ENCODE data around the gene ATF6. TPM values are rescaled to one million over a fixed set of nuclear protein-coding genes. Genes with fewer than 3 reads are reported as not detected.

The ATF6 gene
- total RNA-seq, 1 donor: 28.6 TPM

DNA sequence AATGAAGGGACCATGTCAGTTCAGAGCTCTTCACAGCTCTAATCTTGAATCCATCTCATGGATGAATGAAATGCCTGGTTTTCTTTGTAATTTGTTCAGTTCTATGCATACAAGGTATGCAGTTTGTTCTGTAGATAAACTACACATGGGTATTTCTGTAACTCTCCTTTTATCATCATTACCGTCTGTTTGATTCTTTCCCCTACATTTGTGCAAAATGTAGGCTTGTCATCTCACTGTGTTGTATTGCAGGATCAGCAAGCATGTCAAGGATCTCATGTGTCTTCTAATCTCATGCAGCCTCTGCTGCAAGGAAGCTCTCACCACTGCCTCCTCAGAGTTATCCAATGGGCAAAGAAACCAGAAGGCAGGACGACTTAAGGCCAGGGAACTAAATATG is 178.3 kb downstream of the ATF6 start:
- DNase-seq (ENCODE audit: insufficient read length, low spot score, missing footprints): no peak
- Histone ChIP-seq H3K9me3 (ENCODE audit: low read depth, low read length) (no peaks in the 10 kb centered on the region), H2AFZ (ENCODE audit: low read length) (no peak overlapping the region), H3K36me3 (ENCODE audit: insufficient read depth, low read length) (no peaks in the 10 kb centered on the region), H3K79me2 (ENCODE audit: insufficient read depth, low read length) (no peaks in the 10 kb centered on the region), H3K4me1 (ENCODE audit: insufficient read depth, low read length) (peaks cover 22% of the 10 kb centered on the region), H3K4me2 (ENCODE audit: insufficient read depth, low read length) (no peak overlapping the region), H3K27ac (ENCODE audit: low read depth, low read length) (no peak overlapping the region), H4K20me1 (ENCODE audit: insufficient read depth, low read length) (no peaks in the 10 kb centered on the region), H3K4me3 (ENCODE audit: insufficient read depth, low read length) (no peak overlapping the region), H3K27me3 (ENCODE audit: insufficient read depth, low read length) (no peaks in the 10 kb centered on the region)
- TF ChIP-seq, protein P1, sequence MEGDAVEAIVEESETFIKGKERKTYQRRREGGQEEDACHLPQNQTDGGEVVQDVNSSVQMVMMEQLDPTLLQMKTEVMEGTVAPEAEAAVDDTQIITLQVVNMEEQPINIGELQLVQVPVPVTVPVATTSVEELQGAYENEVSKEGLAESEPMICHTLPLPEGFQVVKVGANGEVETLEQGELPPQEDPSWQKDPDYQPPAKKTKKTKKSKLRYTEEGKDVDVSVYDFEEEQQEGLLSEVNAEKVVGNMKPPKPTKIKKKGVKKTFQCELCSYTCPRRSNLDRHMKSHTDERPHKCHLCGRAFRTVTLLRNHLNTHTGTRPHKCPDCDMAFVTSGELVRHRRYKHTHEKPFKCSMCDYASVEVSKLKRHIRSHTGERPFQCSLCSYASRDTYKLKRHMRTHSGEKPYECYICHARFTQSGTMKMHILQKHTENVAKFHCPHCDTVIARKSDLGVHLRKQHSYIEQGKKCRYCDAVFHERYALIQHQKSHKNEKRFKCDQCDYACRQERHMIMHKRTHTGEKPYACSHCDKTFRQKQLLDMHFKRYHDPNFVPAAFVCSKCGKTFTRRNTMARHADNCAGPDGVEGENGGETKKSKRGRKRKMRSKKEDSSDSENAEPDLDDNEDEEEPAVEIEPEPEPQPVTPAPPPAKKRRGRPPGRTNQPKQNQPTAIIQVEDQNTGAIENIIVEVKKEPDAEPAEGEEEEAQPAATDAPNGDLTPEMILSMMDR (IDR thresholded peaks at IDR 0.05; ENCODE audit: extremely low read depth, low read depth, low read length): no peak

DNA sequence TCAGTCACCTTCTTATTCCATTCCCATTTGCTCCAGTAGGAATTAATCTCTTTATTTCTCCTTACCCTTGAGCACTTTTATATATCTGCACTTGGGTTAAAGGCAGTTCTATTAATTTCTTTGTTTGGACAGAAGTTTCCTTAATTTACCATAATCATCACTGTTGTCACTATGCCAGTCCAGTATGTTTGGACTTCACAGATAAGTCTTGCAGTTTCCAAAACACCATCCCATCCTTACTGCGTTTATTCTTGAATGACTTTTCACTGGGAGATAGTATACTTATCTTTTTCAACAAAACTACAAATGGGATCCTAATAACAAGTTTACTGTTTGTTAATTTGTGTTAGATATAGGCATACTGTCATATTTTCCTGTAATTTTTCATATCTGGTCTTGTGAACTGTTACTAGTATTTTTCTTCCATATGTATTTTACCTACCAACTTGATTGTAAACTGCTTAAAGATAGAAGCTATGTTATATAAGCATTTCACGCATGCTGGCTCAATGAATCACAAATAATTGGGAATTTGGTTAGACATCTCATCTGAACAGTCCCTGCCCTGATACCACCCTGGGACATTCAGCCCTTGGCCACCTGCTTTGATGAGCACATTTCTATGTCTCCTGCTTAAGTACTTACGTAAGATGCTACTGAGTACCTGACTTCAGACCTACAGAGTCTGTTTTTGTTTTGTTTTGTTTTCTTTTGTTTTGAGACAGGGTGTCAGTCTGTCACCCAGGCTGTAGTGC is 179.4 kb downstream of the ATF6 start:
- H3K9me3 ChIP-seq (ENCODE audit: low read depth, low read length): no peaks in the 10 kb centered on the region
- no peak overlapping the region for H2AFZ ChIP-seq (ENCODE audit: low read length)
- peaks cover 22% of the 10 kb centered on the region for H3K4me1 ChIP-seq (ENCODE audit: insufficient read depth, low read length)
- H3K4me2 ChIP-seq (ENCODE audit: insufficient read depth, low read length): peak overlapping the region; percentile 14
- H4K20me1 ChIP-seq (ENCODE audit: insufficient read depth, low read length): no peaks in the 10 kb centered on the region
- no peaks in the 10 kb centered on the region for H3K36me3 ChIP-seq (ENCODE audit: insufficient read depth, low read length)
- H3K27me3 ChIP-seq (ENCODE audit: insufficient read depth, low read length): no peaks in the 10 kb centered on the region
- TF ChIP-seq, protein P1 (IDR thresholded peaks at IDR 0.05; ENCODE audit: extremely low read depth, low read depth, low read length): no peak
- DNase-seq (ENCODE audit: insufficient read length, low spot score, missing footprints): no peak
- peak overlapping the region; percentile 85 for H3K27ac ChIP-seq (ENCODE audit: low read depth, low read length)
- no peaks in the 10 kb centered on the region for H3K79me2 ChIP-seq (ENCODE audit: insufficient read depth, low read length)
- H3K4me3 ChIP-seq (ENCODE audit: insufficient read depth, low read length): no peak overlapping the region

DNA sequence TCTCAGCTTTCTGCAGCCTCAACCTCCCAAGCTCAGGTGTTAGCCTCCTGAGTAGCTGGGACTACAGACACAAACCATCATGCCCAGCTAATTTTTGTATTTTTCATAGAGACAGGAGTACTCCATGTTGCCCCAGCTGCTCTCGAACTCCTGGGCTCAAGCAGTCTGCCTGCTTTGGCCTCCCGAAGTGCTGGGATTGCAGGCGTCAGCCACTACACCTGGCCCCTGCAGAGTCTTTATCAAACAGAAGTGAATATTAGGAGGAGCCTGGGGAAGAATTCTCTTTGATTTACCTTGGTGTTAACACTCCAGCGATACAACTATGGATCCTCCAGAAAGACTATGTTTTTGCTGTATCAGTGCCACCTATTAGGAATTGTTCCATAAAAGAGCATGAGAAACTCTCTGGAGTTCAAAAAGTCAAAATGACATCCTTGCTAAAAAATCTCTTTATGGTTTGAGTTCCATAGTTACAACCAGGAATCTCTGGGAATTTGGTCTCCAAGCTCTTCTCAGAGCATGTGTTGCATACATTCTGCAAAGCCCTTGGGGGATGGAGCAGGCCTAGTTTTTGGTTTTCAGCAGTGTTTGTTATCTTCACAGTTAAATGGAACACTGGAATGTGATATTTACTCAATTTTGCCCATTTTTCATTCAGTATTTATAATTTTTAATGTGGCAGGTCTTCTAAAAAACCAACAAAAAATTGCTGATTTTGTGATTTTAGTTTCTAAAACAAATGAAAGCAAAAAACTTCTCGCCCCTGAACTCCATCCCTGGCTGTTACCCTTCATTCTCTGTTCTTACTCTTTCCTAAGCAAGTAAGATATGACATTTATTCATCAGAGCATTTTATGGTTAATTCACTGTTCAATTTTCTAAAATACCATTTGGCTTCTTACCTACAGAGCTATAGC is 180.2 kb downstream of the ATF6 start:
- H3K4me3 ChIP-seq (ENCODE audit: insufficient read depth, low read length): no peak overlapping the region
- H3K36me3 ChIP-seq (ENCODE audit: insufficient read depth, low read length): no peaks in the 10 kb centered on the region
- H3K9me3 ChIP-seq (ENCODE audit: low read depth, low read length): no peaks in the 10 kb centered on the region
- TF ChIP-seq, protein P1 (IDR thresholded peaks at IDR 0.05; ENCODE audit: extremely low read depth, low read depth, low read length): no peak
- H3K27me3 ChIP-seq (ENCODE audit: insufficient read depth, low read length): no peaks in the 10 kb centered on the region
- peaks cover 18% of the 10 kb centered on the region for H3K4me1 ChIP-seq (ENCODE audit: insufficient read depth, low read length)
- peak overlapping the region; percentile 85 for H3K27ac ChIP-seq (ENCODE audit: low read depth, low read length)
- H3K4me2 ChIP-seq (ENCODE audit: insufficient read depth, low read length): peak overlapping the region; percentile 14
- DNase-seq (ENCODE audit: insufficient read length, low spot score, missing footprints): peak; percentile 68
- H3K79me2 ChIP-seq (ENCODE audit: insufficient read depth, low read length): no peaks in the 10 kb centered on the region
- H2AFZ ChIP-seq (ENCODE audit: low read length): no peak overlapping the region
- no peaks in the 10 kb centered on the region for H4K20me1 ChIP-seq (ENCODE audit: insufficient read depth, low read length)

DNA sequence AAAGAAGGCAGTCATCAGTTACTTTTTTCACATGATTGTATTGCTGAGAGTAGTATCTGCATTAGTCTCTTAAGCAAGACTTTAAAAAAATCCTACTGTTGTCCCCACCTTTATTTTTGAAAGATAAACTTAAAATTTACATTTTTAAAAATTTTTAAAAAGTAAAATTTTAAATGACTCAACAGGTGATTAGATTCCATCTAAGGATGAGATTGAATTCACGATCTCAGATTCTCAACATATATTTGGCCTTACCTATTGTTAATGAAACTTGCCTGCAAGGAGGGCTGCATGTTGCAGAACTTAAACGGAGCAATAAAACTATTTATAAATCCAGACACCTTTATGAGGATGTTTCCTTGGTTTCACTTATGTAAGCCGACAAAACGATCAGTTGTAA is 182.3 kb downstream of the ATF6 start:
- Histone ChIP-seq H3K36me3 (ENCODE audit: insufficient read depth, low read length) (no peaks in the 10 kb centered on the region), H3K79me2 (ENCODE audit: insufficient read depth, low read length) (no peaks in the 10 kb centered on the region), H3K4me2 (ENCODE audit: insufficient read depth, low read length) (no peak overlapping the region), H3K27ac (ENCODE audit: low read depth, low read length) (no peak overlapping the region), H2AFZ (ENCODE audit: low read length) (no peak overlapping the region), H3K27me3 (ENCODE audit: insufficient read depth, low read length) (no peaks in the 10 kb centered on the region), H3K4me1 (ENCODE audit: insufficient read depth, low read length) (peaks cover 15% of the 10 kb centered on the region), H3K9me3 (ENCODE audit: low read depth, low read length) (no peaks in the 10 kb centered on the region), H3K4me3 (ENCODE audit: insufficient read depth, low read length) (no peak overlapping the region), H4K20me1 (ENCODE audit: insufficient read depth, low read length) (no peaks in the 10 kb centered on the region)
- TF ChIP-seq, protein P1 (IDR thresholded peaks at IDR 0.05; ENCODE audit: extremely low read depth, low read depth, low read length): no peak
- DNase-seq (ENCODE audit: insufficient read length, low spot score, missing footprints): no peak
